ENCODE results near the gene CLDN16. TPM values are rescaled to one million over a fixed set of nuclear protein-coding genes. Genes with fewer than 3 reads are reported as not detected.

The CLDN16 gene
- total RNA-seq, 2 experiments from 2014 or later = not detected

DNA sequence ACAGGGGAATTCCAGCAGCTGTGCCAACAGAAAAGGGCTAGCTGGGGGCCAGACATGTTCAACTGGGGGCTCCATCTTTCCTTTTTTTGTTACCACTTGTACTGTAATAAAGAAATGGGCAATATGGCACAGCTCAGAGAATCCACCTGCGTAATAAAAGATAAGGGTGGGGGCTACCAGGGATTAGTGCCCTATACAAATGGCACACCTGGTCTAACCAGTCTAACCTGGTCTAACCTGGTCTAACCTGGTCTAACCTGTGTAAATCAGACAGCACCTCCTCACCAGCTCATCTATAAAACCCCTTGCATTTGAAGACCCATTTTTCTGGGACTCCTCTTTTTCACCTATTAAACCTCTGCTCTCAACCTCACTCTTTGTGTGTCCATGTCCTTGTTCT lies 26.2 kb upstream of the CLDN16 start:
- POLR2A ChIA-PET = no interaction called here
- H3K9me3 Mint-ChIP-seq (ENCODE audit: insufficient read depth) = no peaks in the 10 kb centered on the region
- CTCF ChIA-PET = no interaction called here
- H3K27me3 Mint-ChIP-seq (ENCODE audit: low read depth) = no peaks in the 10 kb centered on the region
- no peak for ATAC-seq
- DNase-seq = no peak
- no peak overlapping the region for H3K4me3 Mint-ChIP-seq
- H3K4me1 Mint-ChIP-seq (ENCODE audit: low read depth) = no peaks in the 10 kb centered on the region
- H3K36me3 Mint-ChIP-seq (ENCODE audit: low read depth) = no peaks in the 10 kb centered on the region
- no peak overlapping the region for H3K27ac Mint-ChIP-seq

DNA sequence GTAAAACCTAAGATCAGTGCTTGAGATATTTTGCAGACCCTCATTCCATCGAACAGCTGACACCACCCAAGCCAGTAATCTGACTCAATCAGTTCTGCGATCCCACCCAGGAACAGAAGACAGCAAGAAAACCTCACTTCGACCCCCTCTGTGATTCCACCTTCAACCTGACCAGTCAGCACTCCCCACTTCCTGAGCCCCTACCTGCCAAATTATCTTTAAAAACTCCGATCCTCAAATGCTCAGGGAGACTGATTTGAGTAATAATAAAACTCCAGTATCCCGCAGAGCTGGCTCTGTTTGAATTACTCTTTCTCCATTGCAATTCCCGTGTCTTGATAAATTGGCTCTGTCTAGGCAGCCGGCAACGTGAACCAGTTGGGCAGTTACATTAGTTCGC lies 25.7 kb upstream of the CLDN16 start:
- no peak for DNase-seq
- Mint-ChIP-seq H3K27me3 (ENCODE audit: low read depth) (no peaks in the 10 kb centered on the region), H3K4me1 (ENCODE audit: low read depth) (no peaks in the 10 kb centered on the region), H3K9me3 (ENCODE audit: insufficient read depth) (no peaks in the 10 kb centered on the region), H3K36me3 (ENCODE audit: low read depth) (no peaks in the 10 kb centered on the region), H3K4me3 (no peak overlapping the region), H3K27ac (no peak overlapping the region)
- CTCF ChIA-PET = no interaction called here
- no peak for ATAC-seq
- POLR2A ChIA-PET = no interaction called here

DNA sequence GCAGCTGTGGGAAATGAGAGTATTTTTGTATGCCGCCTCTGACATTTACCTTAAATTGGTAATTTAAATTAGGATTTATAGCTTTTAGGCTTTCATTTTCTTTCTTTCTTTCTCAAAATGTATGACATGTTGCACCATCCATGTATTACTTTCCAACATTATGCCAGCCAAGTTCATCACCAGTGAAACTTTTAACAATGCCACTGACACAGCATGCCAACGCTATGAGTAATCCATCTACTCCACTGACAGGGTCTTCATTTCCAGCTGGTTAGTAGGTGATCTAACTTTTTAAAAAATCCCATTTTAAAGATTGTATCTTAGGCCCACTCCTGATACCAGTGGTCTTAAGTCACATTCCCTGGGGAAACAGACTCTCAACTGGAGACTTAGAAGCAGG lies 21.8 kb upstream of the CLDN16 start:
- H3K36me3 Mint-ChIP-seq (ENCODE audit: low read depth) = no peaks in the 10 kb centered on the region
- ATAC-seq (no peak), DNase-seq (no peak)
- H3K4me3 Mint-ChIP-seq = no peak overlapping the region
- POLR2A ChIA-PET = no interaction called here
- no peaks in the 10 kb centered on the region for H3K9me3 Mint-ChIP-seq (ENCODE audit: insufficient read depth)
- no peaks in the 10 kb centered on the region for H3K27me3 Mint-ChIP-seq (ENCODE audit: low read depth)
- CTCF ChIA-PET = no interaction called here
- no peak overlapping the region for H3K27ac Mint-ChIP-seq
- no peaks in the 10 kb centered on the region for H3K4me1 Mint-ChIP-seq (ENCODE audit: low read depth)

DNA sequence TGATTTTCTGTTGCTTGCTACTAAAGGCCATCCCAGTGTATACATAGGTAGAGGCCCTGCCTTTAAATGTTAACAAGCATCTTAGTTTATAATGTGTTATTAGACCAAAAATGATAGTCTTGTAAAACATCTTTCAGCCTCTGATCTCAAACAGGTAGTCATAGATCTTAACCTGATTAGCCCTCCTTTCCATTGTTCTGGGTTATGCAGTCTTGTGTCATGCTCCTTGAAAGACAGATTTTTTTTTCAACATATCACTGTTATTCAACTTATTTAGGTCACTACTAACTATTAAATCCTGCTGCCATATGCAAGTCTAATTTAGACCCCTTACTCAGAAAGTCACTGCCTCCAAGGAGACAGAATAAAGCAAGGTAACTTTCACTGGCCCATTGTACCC lies 19.1 kb upstream of the CLDN16 start:
- Mint-ChIP-seq H3K4me3 (no peak overlapping the region), H3K36me3 (ENCODE audit: low read depth) (no peaks in the 10 kb centered on the region), H3K4me1 (ENCODE audit: low read depth) (no peaks in the 10 kb centered on the region), H3K27me3 (ENCODE audit: low read depth) (no peaks in the 10 kb centered on the region), H3K9me3 (ENCODE audit: insufficient read depth) (no peaks in the 10 kb centered on the region), H3K27ac (no peak overlapping the region)
- ChIA-PET CTCF (no interaction called here), POLR2A (no interaction called here)
- no peak for ATAC-seq
- DNase-seq = no peak

DNA sequence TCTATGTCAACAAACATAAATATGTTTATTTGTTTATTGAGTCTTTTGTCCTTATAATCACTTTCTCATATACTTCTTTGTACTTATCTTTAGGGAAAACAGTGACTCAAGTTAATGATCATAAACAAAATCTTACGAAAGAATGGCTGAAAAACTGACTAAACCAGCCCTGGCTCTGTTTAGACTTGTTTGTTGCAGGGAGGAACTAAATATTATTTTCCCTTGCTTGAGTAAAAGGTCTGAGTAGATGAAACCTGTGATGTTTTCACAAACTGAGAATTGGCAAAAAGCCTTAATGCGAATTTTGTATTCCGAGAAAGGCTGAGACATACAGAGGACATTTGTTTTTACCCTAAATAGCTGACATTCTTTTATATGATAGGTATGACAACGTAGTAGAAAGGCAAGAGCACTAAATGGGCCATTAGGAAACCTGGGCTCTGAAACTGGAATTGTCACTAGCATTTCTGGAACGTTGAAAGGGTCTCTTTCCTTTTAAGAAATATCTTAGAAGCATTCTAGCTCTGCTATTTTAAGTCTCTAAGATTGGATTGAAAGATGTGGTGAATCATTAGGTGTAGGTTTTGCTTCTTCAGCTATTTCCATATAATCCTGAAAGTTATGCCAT lies 18.2 kb upstream of the CLDN16 start:
- H3K36me3 Mint-ChIP-seq (ENCODE audit: low read depth) = no peaks in the 10 kb centered on the region
- POLR2A ChIA-PET = no interaction called here
- H3K27me3 Mint-ChIP-seq (ENCODE audit: low read depth) = no peaks in the 10 kb centered on the region
- no peak overlapping the region for H3K27ac Mint-ChIP-seq
- DNase-seq = no peak
- H3K9me3 Mint-ChIP-seq (ENCODE audit: insufficient read depth) = no peaks in the 10 kb centered on the region
- CTCF ChIA-PET = no interaction called here
- no peak overlapping the region for H3K4me3 Mint-ChIP-seq
- no peaks in the 10 kb centered on the region for H3K4me1 Mint-ChIP-seq (ENCODE audit: low read depth)
- no peak for ATAC-seq

DNA sequence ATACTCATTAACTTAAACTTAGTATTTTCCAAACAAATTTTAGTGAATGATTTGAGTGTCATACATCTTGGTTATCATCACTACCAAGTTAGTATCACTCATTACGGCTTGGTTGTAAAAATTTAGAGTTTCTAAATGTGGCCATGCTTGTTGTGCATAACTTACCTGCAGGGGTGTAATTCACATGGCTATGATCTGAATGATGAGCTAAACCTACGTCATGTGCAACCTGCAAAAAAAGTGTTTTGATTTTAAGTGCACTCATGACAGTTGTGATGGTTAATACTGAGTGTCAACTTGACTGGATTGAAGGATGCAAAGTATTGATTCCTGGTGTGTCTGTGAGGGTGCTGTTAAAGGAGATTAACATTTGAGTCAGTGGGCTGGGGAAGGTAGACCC lies 17.6 kb upstream of the CLDN16 start:
- Mint-ChIP-seq H3K27me3 (ENCODE audit: low read depth) (no peaks in the 10 kb centered on the region), H3K36me3 (ENCODE audit: low read depth) (no peaks in the 10 kb centered on the region), H3K27ac (no peak overlapping the region), H3K4me3 (no peak overlapping the region), H3K9me3 (ENCODE audit: insufficient read depth) (no peaks in the 10 kb centered on the region), H3K4me1 (ENCODE audit: low read depth) (no peaks in the 10 kb centered on the region)
- ChIA-PET CTCF (no interaction called here), POLR2A (no interaction called here)
- ATAC-seq (no peak), DNase-seq (no peak)

DNA sequence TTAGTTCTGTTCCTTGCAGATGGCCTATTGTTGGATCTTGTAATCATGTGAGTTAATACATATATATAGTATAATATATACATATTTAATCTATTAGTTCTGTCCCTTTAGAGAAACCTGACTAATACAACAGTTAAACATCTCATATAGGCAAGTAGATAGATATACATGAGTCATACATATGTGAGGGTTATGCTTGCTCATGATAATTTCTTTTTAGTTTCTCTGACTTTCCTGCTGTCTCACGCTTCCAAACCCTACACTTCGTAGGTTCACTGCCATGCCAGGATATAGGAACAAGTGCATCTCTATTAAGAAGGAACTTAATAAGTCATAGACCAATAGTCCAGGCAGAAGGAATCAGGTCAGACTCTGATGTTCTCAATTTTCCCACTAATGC lies 16.8 kb upstream of the CLDN16 start:
- DNase-seq (no peak), ATAC-seq (no peak)
- H3K4me1 Mint-ChIP-seq (ENCODE audit: low read depth) = no peaks in the 10 kb centered on the region
- CTCF ChIA-PET = no interaction called here
- POLR2A ChIA-PET = no interaction called here
- H3K36me3 Mint-ChIP-seq (ENCODE audit: low read depth) = no peaks in the 10 kb centered on the region
- no peak overlapping the region for H3K4me3 Mint-ChIP-seq
- H3K27ac Mint-ChIP-seq = no peak overlapping the region
- no peaks in the 10 kb centered on the region for H3K27me3 Mint-ChIP-seq (ENCODE audit: low read depth)
- H3K9me3 Mint-ChIP-seq (ENCODE audit: insufficient read depth) = no peaks in the 10 kb centered on the region

DNA sequence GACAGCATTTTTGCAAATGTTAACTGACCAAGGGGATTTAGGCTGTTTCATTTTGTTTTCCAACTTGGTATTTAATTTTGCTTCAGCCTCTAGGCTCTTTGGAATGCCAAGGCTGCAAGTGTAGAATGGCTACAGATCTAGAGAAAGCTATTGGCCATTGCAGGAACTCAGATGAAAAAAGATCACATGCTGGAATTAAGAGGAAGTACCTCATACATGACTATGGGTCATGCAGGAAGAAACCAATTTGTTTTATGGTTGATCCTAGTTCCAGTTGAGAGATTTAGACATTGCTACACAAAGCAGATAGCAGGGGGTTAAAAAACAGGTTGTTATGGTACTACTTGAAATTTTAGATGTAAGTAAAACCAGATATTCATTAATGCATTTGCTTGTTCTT lies 12.7 kb upstream of the CLDN16 start:
- H3K9me3 Mint-ChIP-seq (ENCODE audit: insufficient read depth) = no peaks in the 10 kb centered on the region
- H3K4me1 Mint-ChIP-seq (ENCODE audit: low read depth) = no peaks in the 10 kb centered on the region
- no peak for ATAC-seq
- DNase-seq = no peak
- ChIA-PET POLR2A (no interaction called here), CTCF (no interaction called here)
- no peak overlapping the region for H3K4me3 Mint-ChIP-seq
- no peaks in the 10 kb centered on the region for H3K27me3 Mint-ChIP-seq (ENCODE audit: low read depth)
- no peaks in the 10 kb centered on the region for H3K36me3 Mint-ChIP-seq (ENCODE audit: low read depth)
- H3K27ac Mint-ChIP-seq = no peak overlapping the region

DNA sequence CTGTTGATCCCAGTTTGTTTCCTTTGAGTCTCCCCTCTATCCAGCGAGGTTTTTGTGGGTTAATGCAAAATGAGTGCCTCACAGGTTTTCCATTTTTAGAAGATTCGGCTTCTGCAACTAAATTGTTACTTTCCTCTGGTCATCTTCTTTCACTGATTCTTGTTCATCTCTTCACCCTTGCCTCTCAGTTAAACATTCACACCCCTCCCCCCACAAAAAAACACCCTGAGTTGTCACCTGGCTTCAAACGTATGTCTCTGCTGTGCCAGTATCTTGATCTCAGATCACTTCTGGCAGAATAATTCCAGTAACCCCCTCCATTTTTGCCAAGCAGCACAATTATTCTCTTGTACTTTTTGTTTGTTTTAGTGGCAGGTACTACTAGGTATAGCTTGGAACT lies 12.3 kb upstream of the CLDN16 start:
- ChIA-PET CTCF (no interaction called here), POLR2A (no interaction called here)
- no peaks in the 10 kb centered on the region for H3K27me3 Mint-ChIP-seq (ENCODE audit: low read depth)
- no peak for DNase-seq
- H3K36me3 Mint-ChIP-seq (ENCODE audit: low read depth) = no peaks in the 10 kb centered on the region
- ATAC-seq = no peak
- H3K9me3 Mint-ChIP-seq (ENCODE audit: insufficient read depth) = no peaks in the 10 kb centered on the region
- H3K27ac Mint-ChIP-seq = no peak overlapping the region
- no peaks in the 10 kb centered on the region for H3K4me1 Mint-ChIP-seq (ENCODE audit: low read depth)
- H3K4me3 Mint-ChIP-seq = no peak overlapping the region

DNA sequence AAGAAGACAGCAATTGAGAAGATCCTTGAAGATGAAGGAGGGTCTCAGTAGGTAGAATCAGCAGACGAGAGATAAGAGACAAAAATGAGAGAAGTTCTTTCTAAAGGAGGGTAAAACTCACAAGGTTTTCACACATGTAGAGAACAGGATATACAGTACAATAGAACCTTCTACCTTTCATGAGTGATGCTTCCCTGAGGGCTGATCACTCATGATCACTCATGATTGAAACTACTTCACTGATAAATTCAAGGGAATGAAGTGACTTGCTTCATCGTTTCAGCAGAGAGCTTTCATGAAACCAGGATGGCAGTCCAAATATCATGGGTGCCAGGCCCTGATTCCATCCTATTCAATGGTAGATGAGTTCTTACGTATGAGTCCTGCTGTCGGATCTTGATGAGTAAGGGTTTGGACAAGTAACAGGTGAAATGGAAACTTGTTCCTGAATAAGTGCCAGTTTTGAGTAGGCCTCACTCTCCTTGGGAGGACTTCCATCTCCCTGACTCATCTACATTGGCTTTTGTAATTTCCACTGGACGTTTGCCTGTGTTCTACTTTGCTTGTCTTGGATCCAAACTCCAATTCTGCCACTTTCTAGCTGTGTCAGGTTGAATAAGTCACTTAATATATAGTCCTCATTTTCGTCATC lies 9.6 kb upstream of the CLDN16 start:
- CTCF ChIA-PET = no interaction called here
- Mint-ChIP-seq H3K27ac (no peak overlapping the region), H3K4me3 (no peak overlapping the region), H3K36me3 (ENCODE audit: low read depth) (no peaks in the 10 kb centered on the region), H3K4me1 (ENCODE audit: low read depth) (no peaks in the 10 kb centered on the region), H3K27me3 (ENCODE audit: low read depth) (no peaks in the 10 kb centered on the region), H3K9me3 (ENCODE audit: insufficient read depth) (no peaks in the 10 kb centered on the region)
- ATAC-seq (no peak), DNase-seq (no peak)
- POLR2A ChIA-PET = no interaction called here

DNA sequence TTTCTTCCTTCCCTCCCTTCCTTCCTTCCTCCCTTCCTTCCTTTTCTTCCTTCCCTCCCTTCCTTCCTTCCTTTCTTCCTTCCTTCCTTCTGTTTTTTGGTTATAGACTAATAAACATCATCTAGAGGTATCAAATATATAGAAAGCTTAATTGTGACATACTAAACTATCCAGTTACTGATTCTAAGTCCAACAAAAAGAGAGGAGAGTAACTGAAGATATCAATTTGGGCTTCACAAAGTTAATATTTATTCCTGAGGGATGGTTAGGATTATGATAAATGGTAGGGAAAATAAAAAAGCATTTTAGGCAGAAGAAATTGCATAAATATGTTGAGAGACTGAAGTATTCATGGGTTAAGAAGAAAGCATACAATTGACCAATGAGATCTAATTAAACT lies 7.8 kb upstream of the CLDN16 start:
- Mint-ChIP-seq H3K9me3 (ENCODE audit: insufficient read depth) (no peaks in the 10 kb centered on the region), H3K27ac (no peak overlapping the region), H3K4me1 (ENCODE audit: low read depth) (no peaks in the 10 kb centered on the region), H3K27me3 (ENCODE audit: low read depth) (no peaks in the 10 kb centered on the region), H3K36me3 (ENCODE audit: low read depth) (no peaks in the 10 kb centered on the region), H3K4me3 (no peak overlapping the region)
- CTCF ChIA-PET = no interaction called here
- POLR2A ChIA-PET = no interaction called here
- no peak for ATAC-seq
- no peak for DNase-seq

DNA sequence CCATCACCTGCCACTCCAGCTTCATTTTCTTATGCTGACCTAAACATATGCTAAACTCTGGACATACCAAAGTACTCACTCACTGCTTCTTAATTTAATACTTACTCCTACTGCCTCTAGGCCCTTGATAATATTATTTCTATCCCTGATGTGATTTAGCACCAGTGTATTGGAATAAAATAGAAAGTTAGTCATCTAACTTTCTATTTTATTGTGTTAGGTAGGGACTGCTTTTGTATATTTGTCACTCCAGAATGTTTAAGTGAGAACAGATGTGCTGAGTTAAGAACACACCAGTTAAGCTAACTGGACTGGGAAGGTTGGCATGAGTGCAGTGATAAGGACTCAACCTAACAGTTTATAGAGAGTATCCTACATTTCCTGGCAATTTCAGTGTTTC lies 6.5 kb upstream of the CLDN16 start:
- ATAC-seq (no peak), DNase-seq (no peak)
- Mint-ChIP-seq H3K27me3 (ENCODE audit: low read depth) (no peaks in the 10 kb centered on the region), H3K27ac (no peak overlapping the region), H3K4me1 (ENCODE audit: low read depth) (no peaks in the 10 kb centered on the region), H3K36me3 (ENCODE audit: low read depth) (no peaks in the 10 kb centered on the region), H3K9me3 (ENCODE audit: insufficient read depth) (no peaks in the 10 kb centered on the region), H3K4me3 (no peak overlapping the region)
- ChIA-PET CTCF (no interaction called here), POLR2A (no interaction called here)

DNA sequence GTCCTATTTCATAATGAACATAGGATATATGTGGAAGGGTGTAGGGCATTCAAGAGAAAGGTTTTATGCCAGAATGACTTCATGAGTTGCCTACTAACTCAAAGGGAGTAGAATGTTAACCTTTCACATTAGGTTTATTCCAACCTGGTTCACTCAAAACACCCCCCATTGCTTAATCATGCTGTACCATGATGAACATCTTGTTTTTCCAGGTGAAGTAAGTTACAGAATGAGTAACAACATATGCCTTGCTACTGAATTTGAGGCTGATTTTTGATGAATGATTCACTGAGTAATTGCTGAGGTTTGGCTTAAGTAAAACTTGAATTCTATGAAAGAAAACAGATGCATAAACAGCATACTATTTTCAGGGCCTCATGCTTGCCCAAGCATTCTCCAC lies 5.9 kb upstream of the CLDN16 start:
- DNase-seq (no peak), ATAC-seq (no peak)
- H3K27me3 Mint-ChIP-seq (ENCODE audit: low read depth) = no peaks in the 10 kb centered on the region
- H3K4me1 Mint-ChIP-seq (ENCODE audit: low read depth) = no peaks in the 10 kb centered on the region
- ChIA-PET CTCF (no interaction called here), POLR2A (no interaction called here)
- H3K36me3 Mint-ChIP-seq (ENCODE audit: low read depth) = no peaks in the 10 kb centered on the region
- no peak overlapping the region for H3K27ac Mint-ChIP-seq
- no peak overlapping the region for H3K4me3 Mint-ChIP-seq
- H3K9me3 Mint-ChIP-seq (ENCODE audit: insufficient read depth) = no peaks in the 10 kb centered on the region

Measured in activated CD8-positive, alpha-beta T cell treated with anti-CD3 and anti-CD28 coated beads, Interleukin-2, amount 10 ng/mL, durations not matched to agents 7 days and 5 days (primary cell).